ENCODE measurements around the gene ITM2C.

ITM2C gene

GRCh38 chr2:230886671-230887071 is 21.9 kb downstream of the ITM2C start:
- TF ChIP-seq GATA2 (IDR thresholded peaks at IDR 0.05; ENCODE audit: low read depth, low read length) (no peak), GATA3 (IDR thresholded peaks at IDR 0.05; ENCODE audit: low read depth, low read length) (no peak)

GRCh38 chr2:230887342-230887741 is 22.6 kb downstream of the ITM2C start:
- TF ChIP-seq GATA3 (IDR thresholded peaks at IDR 0.05; ENCODE audit: low read depth, low read length) (no peak), GATA2 (IDR thresholded peaks at IDR 0.05; ENCODE audit: low read depth, low read length) (no peak)

- no peak for TF ChIP-seq GATA3 (IDR thresholded peaks at IDR 0.05; ENCODE audit: low read depth, low read length)
- TF ChIP-seq GATA2 (IDR thresholded peaks at IDR 0.05; ENCODE audit: low read depth, low read length), result no peak
Measured at GRCh38 chr2:230888824-230889400, 24.2 kb downstream of the ITM2C start.

GRCh38 chr2:230889911-230890601 is 25.3 kb downstream of the ITM2C start:
- TF ChIP-seq GATA3 (IDR thresholded peaks at IDR 0.05; ENCODE audit: low read depth, low read length), result no peak

- no peak for TF ChIP-seq GATA3 (IDR thresholded peaks at IDR 0.05; ENCODE audit: low read depth, low read length)
- no peak for TF ChIP-seq GATA2 (IDR thresholded peaks at IDR 0.05; ENCODE audit: low read depth, low read length)
Measured at GRCh38 chr2:230890646-230891045, 25.9 kb downstream of the ITM2C start.

- TF ChIP-seq GATA2 (IDR thresholded peaks at IDR 0.05; ENCODE audit: low read depth, low read length), result no peak
- TF ChIP-seq GATA3 (IDR thresholded peaks at IDR 0.05; ENCODE audit: low read depth, low read length), result no peak
Measured at GRCh38 chr2:230891064-230891463, 26.3 kb downstream of the ITM2C start.

GRCh38 chr2:230891509-230891908 is 26.8 kb downstream of the ITM2C start:
- no peak for TF ChIP-seq GATA3 (IDR thresholded peaks at IDR 0.05; ENCODE audit: low read depth, low read length)
- no peak for TF ChIP-seq GATA2 (IDR thresholded peaks at IDR 0.05; ENCODE audit: low read depth, low read length)

GRCh38 chr2:230893338-230893737 is 28.6 kb downstream of the ITM2C start:
- TF ChIP-seq GATA3 (IDR thresholded peaks at IDR 0.05; ENCODE audit: low read depth, low read length), result no peak
- TF ChIP-seq GATA2 (IDR thresholded peaks at IDR 0.05; ENCODE audit: low read depth, low read length), result no peak

- no peak for TF ChIP-seq GATA2 (IDR thresholded peaks at IDR 0.05; ENCODE audit: low read depth, low read length)
- no peak for TF ChIP-seq GATA3 (IDR thresholded peaks at IDR 0.05; ENCODE audit: low read depth, low read length)
Measured at GRCh38 chr2:230893841-230894781, 29.4 kb downstream of the ITM2C start.

- TF ChIP-seq GATA2 (IDR thresholded peaks at IDR 0.05; ENCODE audit: low read depth, low read length) (no peak), GATA3 (IDR thresholded peaks at IDR 0.05; ENCODE audit: low read depth, low read length) (no peak)
Measured at GRCh38 chr2:230895536-230896345, 31.0 kb downstream of the ITM2C start.

- TF ChIP-seq GATA2 (IDR thresholded peaks at IDR 0.05; ENCODE audit: low read depth, low read length) (no peak), GATA3 (IDR thresholded peaks at IDR 0.05; ENCODE audit: low read depth, low read length) (no peak)
Measured at GRCh38 chr2:230896346-230897115, 31.8 kb downstream of the ITM2C start.

- no peak for TF ChIP-seq GATA2 (IDR thresholded peaks at IDR 0.05; ENCODE audit: low read depth, low read length)
Measured at GRCh38 chr2:230898016-230898712, 33.4 kb downstream of the ITM2C start.

- TF ChIP-seq GATA3 (IDR thresholded peaks at IDR 0.05; ENCODE audit: low read depth, low read length), result no peak
- no peak for TF ChIP-seq GATA2 (IDR thresholded peaks at IDR 0.05; ENCODE audit: low read depth, low read length)
Measured at GRCh38 chr2:230898713-230899091, 34.0 kb downstream of the ITM2C start.

All from SH-SY5Y (cell line).